ENCODE data around the gene PSMB1. TPM values are rescaled to one million over a fixed set of nuclear protein-coding genes. Genes with fewer than 3 reads are reported as not detected.
A peak's percentile ranks its signal among the peaks of the same experiment; 100 is the strongest.

PSMB1 gene
- total RNA-seq, 2 donors from 2014 or later, result 239 to 243 TPM

GRCh38 chr6:170553534-170554012, 466 bp upstream of the PSMB1 start:
- Histone ChIP-seq H3K9me3 (ENCODE audit: control insufficient read depth, low read length) (no peaks in the 10 kb centered on the region), H3K9ac (ENCODE audit: extremely low read depth, low read length, poor library complexity, severe bottlenecking) (peak overlapping the region; percentile 94), H3K4me3 (ENCODE audit: low read length) (peak overlapping the region; percentile 91), H3K36me3 (ENCODE audit: control insufficient read depth, insufficient read depth, low read length) (peaks cover 30% of the 10 kb centered on the region), H3K4me1 (ENCODE audit: control insufficient read depth, insufficient read depth, low read length) (no peaks in the 10 kb centered on the region), H3K27ac (ENCODE audit: low read depth, low read length) (no peak overlapping the region), H3K27me3 (ENCODE audit: control insufficient read depth, insufficient read depth, low read length, poor library complexity, severe bottlenecking) (no peaks in the 10 kb centered on the region)
- TF ChIP-seq CTCF (conservative IDR thresholded peaks at IDR 0.05), result no peak
- no peak overlapping the region for H3K27ac Mint-ChIP-seq
- H3K4me3 Mint-ChIP-seq, result no peak overlapping the region
- H3K9me3 Mint-ChIP-seq, result no peaks in the 10 kb centered on the region
- WGBS, 2 experiments (ENCODE audit: insufficient coverage in 1 of 2, insufficient read length in 1 of 2), result 0% methylated on average over 4 to 13 of the region's 13 CpGs
- H3K27me3 Mint-ChIP-seq (ENCODE audit: insufficient read depth), result no peaks in the 10 kb centered on the region
- H3K36me3 Mint-ChIP-seq (ENCODE audit: low read depth), result peaks cover 19% of the 10 kb centered on the region
- peaks cover 16% of the 10 kb centered on the region for H3K4me1 Mint-ChIP-seq
- DNase-seq, result no peak

- Mint-ChIP-seq H3K27ac (no peak overlapping the region), H3K4me1 (peaks cover 6% of the 10 kb centered on the region), H3K9me3 (no peaks in the 10 kb centered on the region), H3K36me3 (ENCODE audit: low read depth) (peaks cover 72% of the 10 kb centered on the region), H3K4me3 (no peak overlapping the region), H3K27me3 (ENCODE audit: insufficient read depth) (no peaks in the 10 kb centered on the region)
- Histone ChIP-seq H3K4me3 (ENCODE audit: low read length) (no peak overlapping the region), H3K36me3 (ENCODE audit: control insufficient read depth, insufficient read depth, low read length) (peaks cover 97% of the 10 kb centered on the region), H3K27ac (ENCODE audit: low read depth, low read length) (no peak overlapping the region), H3K9me3 (ENCODE audit: control insufficient read depth, low read length) (no peaks in the 10 kb centered on the region), H3K4me1 (ENCODE audit: control insufficient read depth, insufficient read depth, low read length) (no peaks in the 10 kb centered on the region), H3K9ac (ENCODE audit: extremely low read depth, low read length, poor library complexity, severe bottlenecking) (no peak overlapping the region), H3K27me3 (ENCODE audit: control insufficient read depth, insufficient read depth, low read length, poor library complexity, severe bottlenecking) (no peaks in the 10 kb centered on the region)
- no peak for DNase-seq
- TF ChIP-seq CTCF (conservative IDR thresholded peaks at IDR 0.05), result no peak
- 44 to 100% methylated on average over 1 to 2 of the region's 2 CpGs for WGBS, 2 experiments (ENCODE audit: insufficient coverage in 1 of 2, insufficient read length in 1 of 2)
Measured at GRCh38 chr6:170545405-170545804, 7.7 kb downstream of the PSMB1 start.

GRCh38 chr6:170542031-170542719, 10.9 kb downstream of the PSMB1 start:
- Mint-ChIP-seq H3K27me3 (ENCODE audit: insufficient read depth) (no peaks in the 10 kb centered on the region), H3K27ac (peak overlapping the region; percentile 39), H3K4me3 (no peak overlapping the region), H3K36me3 (ENCODE audit: low read depth) (peaks cover 79% of the 10 kb centered on the region), H3K9me3 (no peaks in the 10 kb centered on the region), H3K4me1 (no peaks in the 10 kb centered on the region)
- Histone ChIP-seq H3K36me3 (ENCODE audit: control insufficient read depth, insufficient read depth, low read length) (peaks cover 96% of the 10 kb centered on the region), H3K4me1 (ENCODE audit: control insufficient read depth, insufficient read depth, low read length) (no peaks in the 10 kb centered on the region), H3K27me3 (ENCODE audit: control insufficient read depth, insufficient read depth, low read length, poor library complexity, severe bottlenecking) (no peaks in the 10 kb centered on the region), H3K9me3 (ENCODE audit: control insufficient read depth, low read length) (no peaks in the 10 kb centered on the region), H3K4me3 (ENCODE audit: low read length) (no peak overlapping the region), H3K27ac (ENCODE audit: low read depth, low read length) (no peak overlapping the region), H3K9ac (ENCODE audit: extremely low read depth, low read length, poor library complexity, severe bottlenecking) (no peak overlapping the region)
- TF ChIP-seq CTCF (conservative IDR thresholded peaks at IDR 0.05), result no peak
- 89 to 93% methylated on average over 2 to 10 of the region's 10 CpGs for WGBS, 2 experiments (ENCODE audit: insufficient coverage in 1 of 2, insufficient read length in 1 of 2)
- no peak for DNase-seq
